Hepatic stellate cell (primary cell): Measurements from ENCODE around the gene ACCS.

Experiments used
- DNase-seq: peaks from one replicate; pipeline ENCODE4 v3.0.0; 2011; ENCODE audit warnings: low spot score

ACCS gene

DNA sequence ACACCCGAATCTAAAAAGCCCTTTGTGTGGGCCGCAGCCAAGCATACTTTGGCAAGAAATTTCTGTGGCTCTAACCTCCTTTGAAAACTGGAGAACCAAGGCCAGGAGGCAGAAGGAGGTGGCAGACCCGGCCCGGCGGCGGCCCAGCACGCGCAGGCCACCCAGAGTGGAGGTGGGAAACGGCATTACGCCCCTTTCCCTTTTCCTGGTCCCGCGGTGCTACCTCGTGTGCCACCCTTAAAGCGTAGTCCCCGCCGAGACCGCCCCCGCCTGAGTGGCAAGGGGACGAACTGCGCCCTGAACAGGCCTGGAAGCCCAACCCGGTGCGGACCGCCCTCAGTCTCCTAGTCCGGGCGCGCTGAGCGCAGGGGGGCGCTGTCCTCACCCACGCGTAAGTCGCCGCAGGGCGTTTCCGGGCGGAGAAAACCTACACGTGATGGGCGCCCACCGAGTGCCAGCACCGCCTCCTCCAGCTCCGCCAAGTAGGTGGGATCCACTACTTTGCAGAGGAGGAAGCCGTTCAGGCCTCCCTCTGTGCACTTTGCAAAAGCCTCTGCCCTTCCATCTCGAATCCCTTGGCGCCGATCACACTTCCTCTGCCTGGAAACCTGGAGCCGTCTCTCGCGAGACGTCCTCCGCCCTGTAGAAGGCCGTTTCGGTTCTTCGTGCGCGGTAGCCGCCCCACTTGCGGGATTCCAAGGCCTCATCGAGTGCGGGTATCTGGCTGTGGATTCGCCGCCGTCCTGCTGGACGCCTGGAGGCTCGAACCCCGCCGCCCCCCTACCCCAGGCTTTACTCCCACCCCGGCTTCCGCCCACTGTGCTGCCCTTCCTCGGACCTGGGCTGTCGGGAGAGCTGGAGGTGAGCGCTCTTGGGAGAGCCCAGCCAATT is at the start of gene ACCS:
ACCS (plus strand) TSS at position 430 of the 891 bp plus-strand sequence. CDS start 1,358 bp downstream, outside the sequence.
- DNase-seq, result peak; percentile 91

DNA sequence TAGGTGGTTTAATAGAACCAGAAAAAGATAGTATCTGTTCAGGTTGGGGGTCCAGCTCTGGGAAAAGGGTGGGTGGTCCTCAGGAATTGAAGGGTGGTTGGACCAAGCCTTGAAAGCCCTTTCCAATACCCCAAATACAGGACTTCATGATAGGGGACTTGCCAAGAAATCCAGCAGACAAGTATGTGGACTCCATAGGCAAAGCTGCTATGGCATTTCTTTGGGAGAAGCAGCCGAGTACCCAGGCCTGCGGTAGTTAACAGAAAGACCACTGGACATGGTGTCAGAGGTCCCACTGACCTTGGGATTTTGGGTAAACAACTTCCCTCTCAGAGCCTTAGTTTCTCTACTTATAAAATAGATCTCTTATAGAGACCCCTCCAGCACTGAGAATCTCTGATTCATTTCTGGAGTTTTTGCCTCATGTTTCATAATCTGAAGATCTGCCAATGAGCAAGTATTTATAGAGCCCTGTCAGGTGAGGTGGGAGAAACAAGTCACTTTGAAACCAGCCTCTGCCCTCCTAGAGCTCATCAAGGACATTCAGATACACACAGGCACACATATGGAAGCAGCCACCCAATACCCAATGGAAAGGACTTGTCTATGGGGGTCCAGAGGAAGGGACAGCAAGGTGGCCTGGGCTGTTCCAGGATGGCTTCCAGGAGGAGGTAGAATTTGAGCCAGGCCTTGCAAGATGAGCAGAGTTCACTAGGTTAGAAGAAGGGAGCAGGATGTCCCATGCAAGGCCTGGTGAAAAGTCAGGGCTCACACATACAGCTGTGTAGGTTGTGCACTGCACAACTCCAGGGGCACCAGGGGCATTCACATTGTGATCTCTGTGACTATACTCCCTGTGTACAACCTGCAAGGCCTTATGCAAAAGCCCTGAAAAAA is 49.3 kb upstream of the ACCS start:
- no peak for DNase-seq

DNA sequence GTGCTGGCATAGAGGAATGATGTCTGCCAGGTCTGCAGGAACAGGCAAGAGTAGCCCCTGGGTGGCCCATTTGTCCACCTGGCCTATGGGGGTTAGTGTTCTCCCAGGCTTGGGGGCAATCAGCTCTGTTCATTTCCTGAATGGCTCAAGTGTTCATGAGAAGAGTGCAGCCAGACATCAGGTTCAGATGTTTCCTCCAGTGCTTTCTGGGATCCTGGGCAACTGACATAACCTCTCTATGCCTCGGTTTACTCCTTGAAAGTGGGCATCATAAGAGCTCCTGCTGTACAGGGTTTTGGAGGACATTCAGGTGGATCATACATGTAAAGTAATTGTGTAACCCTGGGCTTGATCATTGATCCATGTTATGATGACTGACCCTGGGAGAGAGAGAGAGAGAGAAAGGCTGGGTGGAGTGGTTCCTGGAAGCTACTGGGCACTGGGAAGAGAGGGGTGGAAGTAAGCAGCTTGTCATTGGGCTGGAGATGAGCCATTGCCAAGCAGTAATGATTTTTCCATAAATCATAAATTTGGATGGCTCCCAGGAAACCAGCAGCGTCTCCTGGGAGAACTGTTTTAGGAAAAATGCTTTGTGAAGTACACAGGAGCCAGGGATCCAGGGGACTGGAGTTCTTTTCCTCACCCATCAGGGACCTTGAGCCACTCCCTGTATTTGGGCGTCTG is 48.5 kb upstream of the ACCS start:
- peak; percentile 38 for DNase-seq

- DNase-seq, result no peak
These were observed 47.9 kb upstream of the ACCS start for GRCh38 chr11:44018127-44018521.

GRCh38 chr11:44018829-44019228 is 47.2 kb upstream of the ACCS start:
- no peak for DNase-seq

GRCh38 chr11:44024977-44025376 is 41.1 kb upstream of the ACCS start:
- no peak for DNase-seq

DNA sequence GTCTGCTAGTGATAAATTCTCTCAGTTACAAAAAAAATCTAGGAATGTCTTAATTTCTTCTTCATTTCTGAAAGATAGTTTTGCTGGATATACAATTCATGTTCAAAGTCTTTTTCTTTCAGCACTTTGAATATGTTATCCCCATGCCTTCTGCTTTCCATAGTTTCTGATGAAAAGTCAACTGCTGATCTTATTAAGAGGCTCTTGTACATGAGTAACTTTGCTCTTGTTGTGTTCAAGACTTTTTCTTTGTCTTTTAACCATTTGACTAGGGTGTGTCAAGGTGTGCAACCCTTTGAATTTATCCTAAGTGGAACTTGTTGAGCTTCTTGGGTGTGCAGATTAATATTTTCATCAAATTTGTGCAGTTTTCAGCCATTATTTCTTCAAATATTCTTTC is 40.3 kb upstream of the ACCS start:
- DNase-seq, result no peak

GRCh38 chr11:44028401-44028800 is 37.7 kb upstream of the ACCS start:
- no peak for DNase-seq

DNA sequence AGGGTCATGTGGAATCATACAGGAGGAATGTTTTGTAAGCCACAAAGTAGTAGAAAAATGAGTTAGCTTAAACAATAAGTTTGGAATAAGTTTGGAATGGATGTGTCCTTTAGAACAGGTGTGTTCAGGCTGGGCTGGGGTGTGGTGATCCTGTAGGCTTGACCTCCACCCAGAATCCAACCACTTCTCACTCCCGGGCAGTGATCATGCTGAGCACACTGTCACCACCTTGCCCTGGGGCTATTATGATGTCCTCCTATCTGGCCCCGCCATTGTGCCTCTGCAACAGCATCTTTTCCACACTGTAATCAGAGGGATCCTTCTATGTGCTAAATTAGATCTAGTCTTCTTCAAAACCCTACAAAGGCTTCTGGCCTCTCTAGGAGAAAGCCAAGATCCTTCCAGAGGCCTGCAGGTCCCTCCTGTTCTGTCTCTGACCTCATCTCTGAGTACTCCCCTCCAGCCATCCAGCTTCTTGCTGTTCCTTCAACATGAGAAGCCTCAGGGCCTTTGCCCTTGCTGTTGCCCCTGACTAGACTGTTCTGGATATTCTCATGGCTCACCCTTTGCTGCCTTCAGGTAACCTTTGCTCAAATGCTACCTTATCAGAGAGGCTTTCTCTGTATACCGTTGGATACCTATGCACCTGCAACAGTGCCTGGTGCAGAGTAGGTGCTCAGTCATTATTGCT is 37.1 kb upstream of the ACCS start:
- no peak for DNase-seq

DNA sequence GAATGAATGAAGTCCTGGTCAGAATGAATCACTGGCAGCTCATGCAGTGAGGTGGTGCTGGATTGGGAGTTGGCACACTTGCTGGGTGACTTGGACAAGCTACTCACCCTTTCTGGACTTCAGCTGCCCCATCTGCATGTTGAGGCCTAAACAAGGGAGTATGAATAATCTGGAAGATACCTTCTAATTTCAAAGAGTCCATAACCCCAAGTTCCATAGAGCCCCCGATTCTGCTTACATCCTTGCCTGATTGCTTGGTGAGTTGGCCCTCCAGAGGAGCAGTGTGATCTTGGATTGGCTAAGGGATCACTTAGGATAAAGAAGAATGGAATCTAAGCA is 36.6 kb upstream of the ACCS start:
- DNase-seq, result no peak

DNA sequence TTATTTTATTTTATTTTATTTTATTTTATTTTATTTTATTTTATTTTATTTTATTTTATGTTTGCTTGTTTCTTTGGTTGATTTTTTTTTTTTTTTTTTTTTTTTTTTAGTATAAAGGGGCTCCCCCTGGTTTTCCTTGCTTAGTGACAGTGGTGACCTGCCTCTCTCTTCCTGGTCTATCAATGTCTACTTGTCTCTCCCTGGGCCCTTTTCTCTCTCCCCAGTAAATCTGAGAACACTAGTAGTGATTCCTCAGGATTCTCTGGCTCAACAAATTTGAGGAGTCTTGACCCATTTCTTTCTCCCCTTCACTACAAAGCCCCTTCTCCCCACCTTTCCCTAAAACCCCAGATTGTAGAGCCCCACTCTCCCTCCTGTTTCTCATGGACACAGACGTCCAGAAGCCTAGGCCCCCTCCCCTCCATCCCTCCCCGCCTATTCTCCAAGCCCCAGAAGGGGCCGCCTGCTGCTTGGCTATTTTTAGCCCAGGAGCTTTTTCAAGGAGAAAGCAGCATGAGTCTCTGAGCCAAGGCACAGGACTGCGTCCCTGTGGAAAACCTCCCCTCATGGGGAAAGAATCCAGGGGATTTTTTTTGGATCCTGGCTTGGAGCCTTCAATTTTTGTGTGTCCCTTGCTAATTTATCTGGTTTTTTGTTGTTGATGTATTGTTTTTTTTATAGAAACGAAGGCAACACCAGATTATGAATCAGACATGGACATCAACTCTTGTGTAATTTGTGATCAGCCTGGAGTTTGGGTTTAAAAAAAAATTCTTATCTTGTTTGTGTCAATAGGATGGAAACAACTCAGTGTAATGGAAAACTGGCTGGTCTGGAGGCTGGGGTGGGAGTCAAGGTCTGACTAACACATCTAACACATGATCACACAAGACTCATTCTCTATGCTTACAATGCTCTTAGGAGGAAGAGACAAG is 35.8 kb upstream of the ACCS start:
- DNase-seq, result no peak

- DNase-seq, result no peak
These were observed 35.1 kb upstream of the ACCS start for GRCh38 chr11:44030996-44031395.

DNA sequence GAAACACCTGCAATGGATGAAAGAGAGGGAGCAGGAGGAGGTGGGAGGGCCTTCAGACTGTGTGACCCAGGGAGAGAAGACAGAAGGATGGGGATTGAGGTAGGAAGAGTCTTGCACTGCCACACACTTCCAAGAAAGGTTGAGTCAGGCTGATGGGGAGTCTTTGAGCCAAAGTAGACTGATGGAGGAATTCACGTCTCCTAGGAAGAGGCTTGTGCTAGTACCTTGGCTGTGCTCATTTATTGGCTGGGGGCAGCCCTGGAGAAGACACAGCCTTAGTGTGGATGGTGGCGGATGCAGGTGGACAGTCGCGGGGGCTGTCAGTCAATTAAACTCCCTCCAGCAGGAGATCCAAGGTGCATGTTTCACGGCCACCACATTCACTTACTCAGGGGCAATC is 34.5 kb upstream of the ACCS start:
- DNase-seq, result no peak

GRCh38 chr11:44032299-44033085 is 33.6 kb upstream of the ACCS start:
- peak; percentile 72 for DNase-seq

GRCh38 chr11:44033411-44033850 is 32.6 kb upstream of the ACCS start:
- no peak for DNase-seq

DNA sequence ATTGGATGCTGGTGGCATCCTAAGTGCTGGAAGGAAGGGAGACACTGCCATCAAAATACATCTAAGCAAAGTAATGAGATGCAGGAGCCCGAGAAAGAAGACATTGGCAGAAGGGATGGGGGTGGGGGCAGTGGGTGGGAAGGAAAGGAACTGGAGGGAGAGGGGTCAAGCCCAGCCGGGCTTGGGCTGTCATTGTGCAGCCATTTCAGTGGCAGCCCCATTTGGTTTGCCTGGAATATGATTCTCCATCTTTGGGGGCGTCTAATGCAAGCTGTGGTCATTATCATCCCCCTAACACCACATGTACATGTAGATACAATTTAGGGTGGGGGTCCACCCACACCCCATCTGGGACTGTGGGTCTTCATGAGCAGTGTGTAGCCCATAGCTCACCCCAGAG is 32.2 kb upstream of the ACCS start:
- no peak for DNase-seq

DNA sequence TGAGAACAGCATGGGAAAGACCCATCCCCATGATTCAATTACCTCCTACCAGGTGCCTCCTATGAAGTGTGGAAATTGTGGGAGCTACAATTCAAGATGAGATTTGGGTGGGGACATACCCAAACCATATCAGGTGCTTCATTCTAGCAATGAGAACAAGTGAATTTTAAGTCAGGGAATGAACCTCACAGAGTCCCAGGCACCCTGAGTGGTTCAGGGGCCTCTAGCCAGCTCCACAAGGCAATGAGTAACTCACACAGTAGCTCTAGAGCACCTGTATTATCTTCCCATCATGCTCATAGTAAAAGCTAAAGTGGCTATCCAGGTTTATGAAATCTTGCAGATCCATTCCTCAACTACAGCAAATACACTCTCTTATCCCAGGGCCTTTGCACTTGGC is 31.4 kb upstream of the ACCS start:
- DNase-seq, result no peak

DNA sequence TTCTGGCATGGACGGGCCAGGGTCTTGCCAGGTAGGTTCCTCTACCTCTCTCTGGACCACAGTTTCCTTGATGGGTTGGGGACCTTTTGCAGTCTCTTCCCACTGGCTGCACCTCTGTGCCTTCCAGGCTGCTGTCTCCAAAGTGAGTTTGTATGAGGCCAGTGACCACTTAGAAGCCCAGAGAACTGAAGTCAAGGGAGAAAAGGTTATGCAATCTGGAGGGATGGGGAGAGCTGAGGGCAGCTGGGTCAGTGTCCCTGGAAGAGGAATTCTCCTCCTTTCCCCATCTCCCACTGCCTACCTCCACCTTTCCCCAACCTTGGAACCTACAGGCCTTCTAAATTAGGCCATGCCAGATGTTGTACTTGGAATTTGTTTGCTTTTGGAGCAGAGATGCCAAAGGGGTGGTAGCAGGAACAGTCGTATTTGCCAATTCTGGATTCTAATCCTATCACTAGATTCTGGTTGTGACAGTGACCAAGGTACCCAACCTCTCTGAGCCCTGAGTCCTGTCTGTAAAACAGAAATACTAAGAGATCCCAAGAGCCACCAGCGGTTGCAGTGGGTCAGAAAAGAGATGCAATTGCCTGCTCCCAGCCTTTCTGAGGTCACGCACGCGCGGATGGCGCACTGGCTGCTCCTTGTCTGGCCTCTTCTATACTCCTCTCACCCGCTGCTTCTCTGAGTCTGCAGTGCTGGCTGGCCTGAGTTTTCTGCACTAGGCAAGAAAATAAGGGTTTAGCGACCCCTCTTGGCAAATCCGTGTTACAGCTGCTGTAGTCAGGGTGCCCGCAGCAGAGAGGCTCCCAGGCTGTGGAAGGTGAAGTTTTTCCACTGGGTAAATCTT is 29.0 kb upstream of the ACCS start:
- DNase-seq, result peak; percentile 68

DNA sequence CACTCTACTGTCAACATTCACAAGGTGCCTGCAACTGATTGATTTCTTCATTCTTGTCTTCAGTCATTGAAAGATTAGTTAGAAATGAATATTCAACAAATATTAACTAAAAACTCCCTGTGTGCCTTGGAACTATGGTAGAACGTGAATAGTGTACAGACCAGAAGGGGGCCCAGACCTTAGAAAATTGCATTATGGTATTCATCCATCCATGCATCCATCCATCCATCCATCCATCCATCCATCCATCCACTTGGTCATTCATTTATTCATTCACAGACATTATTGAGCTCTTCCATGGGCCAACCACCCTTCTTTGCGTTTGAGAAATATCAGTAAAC is 28.4 kb upstream of the ACCS start:
- no peak for DNase-seq
